DND-41 (cell line): ENCODE results near the gene ERCC2.

ENCODE experiments used
- ATAC-seq: fragments of 200-7000 bp; cut with Tn5 transposase; 3 replicates; pipeline ENCODE4 v1.9.1; 2021; ENCODE audit warnings: low read depth; ENCODE audit not compliant: insufficient read depth
- DNase-seq: peaks from one replicate; pipeline ENCODE4 v3.0.0-alpha.2; 2020
- H2AFZ ChIP-seq: 2 replicates; pipeline ENCODE4 v1.6.0; 2012; ENCODE audit warnings: low read depth, low read length
- H3K27ac ChIP-seq: 2 replicates; pipeline ENCODE4 v1.5.1; 2012; ENCODE audit warnings: low read length, inconsistent platforms
- H3K27me3 ChIP-seq: fragments of 200-600 bp; sonication (generic); 2 replicates; pipeline ENCODE4 v1.6.0; 2012; ENCODE audit warnings: low read length, mild to moderate bottlenecking, inconsistent platforms; ENCODE audit not compliant: insufficient read depth, poor library complexity
- H3K36me3 ChIP-seq: 2 replicates; pipeline ENCODE4 v1.5.1; 2012; ENCODE audit warnings: low read length, inconsistent platforms; ENCODE audit not compliant: insufficient read depth
- H3K4me1 ChIP-seq: 2 replicates; pipeline ENCODE4 v1.5.1; 2012; ENCODE audit warnings: mild to moderate bottlenecking, low read length; ENCODE audit not compliant: insufficient read depth
- H3K4me2 ChIP-seq: 2 replicates; pipeline ENCODE4 v1.6.0; 2012; ENCODE audit warnings: mild to moderate bottlenecking, moderate library complexity, low read length, inconsistent platforms; ENCODE audit not compliant: insufficient read depth
- H3K4me3 ChIP-seq, 2 experiments: fragments of 200-600 bp in 1 of 2; shearing (Covaris generic) in 1 of 2; 2 replicates each; pipeline ENCODE4 v1.5.1; 2012 to 2016; ENCODE audit warnings: inconsistent platforms in 2 of 2, low read length in 2 of 2, mild to moderate bottlenecking in 2 of 2, low read depth in 1 of 2, moderate library complexity in 1 of 2
- H3K79me2 ChIP-seq: 2 replicates; pipeline ENCODE4 v1.6.0; 2012; ENCODE audit warnings: low read length, inconsistent platforms; ENCODE audit not compliant: insufficient read depth
- H3K9ac ChIP-seq: 2 replicates; pipeline ENCODE4 v1.6.0; 2012; ENCODE audit warnings: low read depth, mild to moderate bottlenecking, inconsistent platforms, low read length, moderate library complexity
- H3K9me3 ChIP-seq: 2 replicates; pipeline ENCODE4 v1.5.1; 2012; ENCODE audit warnings: low read length, moderate library complexity, mild to moderate bottlenecking, inconsistent platforms; ENCODE audit not compliant: insufficient read depth, severe bottlenecking
- H4K20me1 ChIP-seq: 2 replicates; pipeline ENCODE4 v1.6.0; 2012; ENCODE audit warnings: low read length; ENCODE audit not compliant: insufficient read depth
- CTCF ChIP-seq: IDR thresholded peaks from 2 replicates; pipeline ENCODE4 v1.5.1; 2012; ENCODE audit warnings: borderline replicate concordance, low read length, moderate library complexity, mild to moderate bottlenecking; ENCODE audit not compliant: poor library complexity, severe bottlenecking; ENCODE audit errors: extremely low read depth
- EZH2 ChIP-seq: IDR thresholded peaks from 3 replicates; pipeline ENCODE4 v1.6.1; 2012; ENCODE audit warnings: borderline replicate concordance, low read depth, mild to moderate bottlenecking, moderate library complexity, low read length, inconsistent platforms; ENCODE audit not compliant: severe bottlenecking

Gene ERCC2

GRCh38 chr19:45352062-45352461 is 18.3 kb downstream of the ERCC2 start:
- DNase-seq, result no peak
- no peaks in the 10 kb centered on the region for H4K20me1 ChIP-seq
- no peak overlapping the region for H3K9ac ChIP-seq
- no peak overlapping the region for H3K4me3 ChIP-seq
- no peaks in the 10 kb centered on the region for H3K4me1 ChIP-seq
- no peak overlapping the region for H3K4me2 ChIP-seq
- TF ChIP-seq CTCF (no peak), EZH2 (no peak)
- H3K79me2 ChIP-seq, result no peaks in the 10 kb centered on the region
- H3K27ac ChIP-seq, result no peak overlapping the region
- no peaks in the 10 kb centered on the region for H3K27me3 ChIP-seq
- no peaks in the 10 kb centered on the region for H3K9me3 ChIP-seq
- ATAC-seq, result no peak
- peaks cover 63% of the 10 kb centered on the region for H3K36me3 ChIP-seq
- no peak overlapping the region for H2AFZ ChIP-seq

GRCh38 chr19:45351401-45351952 is 18.9 kb downstream of the ERCC2 start:
- no peaks in the 10 kb centered on the region for H4K20me1 ChIP-seq
- no peaks in the 10 kb centered on the region for H3K27me3 ChIP-seq
- no peaks in the 10 kb centered on the region for H3K9me3 ChIP-seq
- H3K36me3 ChIP-seq, result peaks cover 57% of the 10 kb centered on the region
- no peak overlapping the region for H3K9ac ChIP-seq
- no peak overlapping the region for H3K4me3 ChIP-seq
- ATAC-seq (no peak), DNase-seq (no peak)
- H3K79me2 ChIP-seq, result no peaks in the 10 kb centered on the region
- H3K4me2 ChIP-seq, result no peak overlapping the region
- TF ChIP-seq CTCF, result no peak
- no peak for TF ChIP-seq EZH2
- no peaks in the 10 kb centered on the region for H3K4me1 ChIP-seq
- no peak overlapping the region for H2AFZ ChIP-seq
- H3K27ac ChIP-seq, result no peak overlapping the region

GRCh38 chr19:45350477-45351058 is 19.8 kb downstream of the ERCC2 start:
- H3K36me3 ChIP-seq, result peaks cover 50% of the 10 kb centered on the region
- no peak for TF ChIP-seq CTCF
- TF ChIP-seq EZH2, result no peak
- H3K27me3 ChIP-seq, result no peaks in the 10 kb centered on the region
- H3K4me1 ChIP-seq, result no peaks in the 10 kb centered on the region
- no peak overlapping the region for H3K4me2 ChIP-seq
- H3K4me3 ChIP-seq, result no peak overlapping the region
- DNase-seq, result no peak
- no peaks in the 10 kb centered on the region for H3K9me3 ChIP-seq
- H3K27ac ChIP-seq, result no peak overlapping the region
- H3K9ac ChIP-seq, result no peak overlapping the region
- ATAC-seq, result no peak
- no peak overlapping the region for H2AFZ ChIP-seq
- no peaks in the 10 kb centered on the region for H3K79me2 ChIP-seq
- no peaks in the 10 kb centered on the region for H4K20me1 ChIP-seq
